SU-DHL-6 (cell line): ENCODE measurements around the gene NOL9.

ENCODE experiments used
- H2AFZ ChIP-seq: fragments of 200-600 bp; sonication (generic); 2 replicates; pipeline ENCODE4 v1.6.1; 2014; ENCODE audit warnings: low read depth, mild to moderate bottlenecking, moderate library complexity, mixed read lengths, antibody characterized with exemption, low read length; ENCODE audit not compliant: severe bottlenecking
- H3F3A ChIP-seq: fragments of 200-600 bp; shearing (Covaris generic); 2 replicates; pipeline ENCODE4 v1.6.0; 2016; ENCODE audit warnings: antibody characterized with exemption, mild to moderate bottlenecking; ENCODE audit not compliant: insufficient read depth
- H3K27ac ChIP-seq: fragments of 200-600 bp; sonication (generic); 2 replicates; pipeline ENCODE4 v1.5.1; 2016; ENCODE audit warnings: low read depth, mild to moderate bottlenecking, low read length, moderate library complexity, mixed read lengths
- H3K27me3 ChIP-seq: fragments of 200-600 bp; sonication (generic), shearing (Covaris generic); 2 replicates; pipeline ENCODE4 v1.6.0; 2014; ENCODE audit warnings: mild to moderate bottlenecking, low read length
- H3K36me3 ChIP-seq: fragments of 200-600 bp; sonication (generic); 2 replicates; pipeline ENCODE4 v1.6.1; 2014; ENCODE audit warnings: mild to moderate bottlenecking, low read length, mixed read lengths
- H3K4me2 ChIP-seq: fragments of 300-600, 200-600 bp; shearing (Covaris generic), sonication (generic); 2 replicates; pipeline ENCODE4 v1.6.0; 2014; ENCODE audit warnings: low read length, low read depth, mild to moderate bottlenecking; ENCODE audit not compliant: poor library complexity, severe bottlenecking
- H3K4me3 ChIP-seq: fragments of 200-600 bp; sonication (generic); 2 replicates; pipeline ENCODE4 v1.5.1; 2014; ENCODE audit warnings: antibody characterized with exemption, low read length, mild to moderate bottlenecking, mixed read lengths; ENCODE audit not compliant: insufficient read depth, poor library complexity, severe bottlenecking
- H3K79me2 ChIP-seq: fragments of 200-600 bp; sonication (generic); 2 replicates; pipeline ENCODE4 v1.6.1; 2014; ENCODE audit warnings: mild to moderate bottlenecking, low read length, moderate library complexity; ENCODE audit not compliant: insufficient read depth
- H3K9ac ChIP-seq: fragments of 200-600 bp; sonication (generic); 2 replicates; pipeline ENCODE4 v1.7.0; 2014; ENCODE audit warnings: mild to moderate bottlenecking, low read length
- H3K9me2 ChIP-seq: fragments of 200-600 bp; sonication (generic); replicated peaks from 2 replicates; pipeline ENCODE4 v1.6.1; 2014; ENCODE audit warnings: low read length; ENCODE audit not compliant: insufficient read depth
- H3K9me3 ChIP-seq: fragments of 200-600 bp; sonication (generic); 2 replicates; pipeline ENCODE4 v1.6.1; 2014; ENCODE audit warnings: low read length, mixed read lengths; ENCODE audit not compliant: insufficient read depth
- H4K20me1 ChIP-seq: fragments of 200-600 bp; sonication (generic); 2 replicates; pipeline ENCODE4 v1.6.1; 2014; ENCODE audit warnings: low read depth, mild to moderate bottlenecking, antibody characterized with exemption, low read length, moderate library complexity, mixed read lengths
- EZH2phosphoT487 ChIP-seq: fragments of 200-600 bp; sonication (generic), shearing (Covaris generic); conservative IDR thresholded peaks from 2 replicates; pipeline ENCODE4 v1.6.1; 2018; ENCODE audit warnings: mild to moderate bottlenecking, antibody characterized with exemption, low read length, moderate library complexity, mixed read lengths
- TF ChIP-seq, protein P1 (sequence below): fragments of 200-600 bp; sonication (generic); IDR thresholded peaks from one replicate; pipeline ENCODE4 v1.5.1; 2017; ENCODE audit warnings: antibody characterized with exemption, mild to moderate bottlenecking, low read length, moderate library complexity; ENCODE audit not compliant: insufficient read depth, poor library complexity, severe bottlenecking

NOL9 gene

DNA sequence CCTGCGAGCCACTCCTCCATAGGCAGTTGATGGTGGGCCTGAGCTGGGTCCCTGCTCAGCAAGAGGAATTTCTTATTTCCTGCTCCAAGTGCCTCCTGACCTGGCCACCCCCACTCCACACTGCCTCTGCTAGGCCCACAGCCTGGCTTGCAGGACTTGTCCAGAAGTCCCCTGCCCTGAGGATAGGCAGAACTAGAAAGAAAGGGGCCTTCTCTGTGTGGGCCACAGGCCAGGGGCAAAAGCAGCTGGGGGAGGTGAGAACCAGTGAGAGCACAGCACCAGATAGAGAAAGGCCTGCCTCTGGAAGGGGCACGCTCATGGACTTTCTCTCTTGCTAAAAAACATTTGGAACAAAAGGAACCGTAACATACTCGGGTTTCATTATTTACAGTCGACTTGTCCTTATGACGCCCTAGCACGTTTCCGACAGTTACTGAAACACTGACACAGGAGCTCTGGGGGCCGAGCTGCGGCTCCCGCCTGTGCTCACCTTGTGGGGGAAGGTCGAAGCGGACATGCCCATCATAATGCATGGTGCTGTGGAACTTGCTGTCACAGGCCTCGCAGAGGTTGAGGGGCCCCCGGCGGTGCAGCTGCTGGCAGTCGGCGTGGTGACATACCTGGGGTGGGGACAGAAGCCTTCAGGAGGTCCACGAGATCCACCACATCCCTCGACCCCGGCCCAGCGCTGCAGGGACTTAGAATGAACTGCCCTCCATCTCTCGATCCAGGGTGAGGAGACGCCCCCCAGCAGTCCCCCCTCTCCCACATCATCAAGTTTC is 77.1 kb downstream of the NOL9 start:
- no peak overlapping the region for H3K4me2 ChIP-seq
- H3K9ac ChIP-seq, result no peak overlapping the region

DNA sequence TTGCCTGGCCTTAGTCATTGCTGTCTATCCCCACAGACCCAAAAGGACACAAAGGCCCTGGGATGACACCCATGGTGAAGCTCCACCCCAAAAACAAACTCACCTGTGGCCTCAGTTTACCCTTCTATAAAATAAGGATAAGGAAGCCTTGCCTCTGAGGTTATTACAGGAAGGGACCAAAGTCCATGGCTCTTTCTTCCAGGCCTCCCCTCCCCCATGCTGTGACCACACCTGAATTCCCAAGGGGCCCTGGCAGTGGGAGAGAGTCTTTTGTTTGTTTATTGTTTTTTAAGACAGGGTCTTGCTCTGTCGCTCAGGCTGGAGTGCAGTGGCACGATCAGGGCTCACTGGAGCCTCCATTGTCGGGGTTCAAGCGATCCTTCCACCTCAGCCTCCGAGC is 77.8 kb downstream of the NOL9 start:
- Histone ChIP-seq H4K20me1 (no peaks in the 10 kb centered on the region), H3K4me3 (no peak overlapping the region), H2AFZ (no peak overlapping the region), H3K27me3 (no peaks in the 10 kb centered on the region), H3K9me2 (no peaks in the 10 kb centered on the region), H3K36me3 (no peaks in the 10 kb centered on the region), H3K9ac (no peak overlapping the region), H3K9me3 (no peaks in the 10 kb centered on the region), H3K79me2 (no peaks in the 10 kb centered on the region), H3K27ac (no peak overlapping the region), H3F3A (no peaks in the 10 kb centered on the region), H3K4me2 (no peak overlapping the region)
- TF ChIP-seq, protein P1, sequence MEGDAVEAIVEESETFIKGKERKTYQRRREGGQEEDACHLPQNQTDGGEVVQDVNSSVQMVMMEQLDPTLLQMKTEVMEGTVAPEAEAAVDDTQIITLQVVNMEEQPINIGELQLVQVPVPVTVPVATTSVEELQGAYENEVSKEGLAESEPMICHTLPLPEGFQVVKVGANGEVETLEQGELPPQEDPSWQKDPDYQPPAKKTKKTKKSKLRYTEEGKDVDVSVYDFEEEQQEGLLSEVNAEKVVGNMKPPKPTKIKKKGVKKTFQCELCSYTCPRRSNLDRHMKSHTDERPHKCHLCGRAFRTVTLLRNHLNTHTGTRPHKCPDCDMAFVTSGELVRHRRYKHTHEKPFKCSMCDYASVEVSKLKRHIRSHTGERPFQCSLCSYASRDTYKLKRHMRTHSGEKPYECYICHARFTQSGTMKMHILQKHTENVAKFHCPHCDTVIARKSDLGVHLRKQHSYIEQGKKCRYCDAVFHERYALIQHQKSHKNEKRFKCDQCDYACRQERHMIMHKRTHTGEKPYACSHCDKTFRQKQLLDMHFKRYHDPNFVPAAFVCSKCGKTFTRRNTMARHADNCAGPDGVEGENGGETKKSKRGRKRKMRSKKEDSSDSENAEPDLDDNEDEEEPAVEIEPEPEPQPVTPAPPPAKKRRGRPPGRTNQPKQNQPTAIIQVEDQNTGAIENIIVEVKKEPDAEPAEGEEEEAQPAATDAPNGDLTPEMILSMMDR, result no peak
- TF ChIP-seq EZH2phosphoT487, result no peak

More for the DNA sequence above, 77.1 kb downstream of the NOL9 start:
- Histone ChIP-seq H3K9me3 (no peaks in the 10 kb centered on the region), H3K4me3 (no peak overlapping the region), H3K36me3 (no peaks in the 10 kb centered on the region), H3K27me3 (no peaks in the 10 kb centered on the region), H3K9me2 (no peaks in the 10 kb centered on the region), H3F3A (no peaks in the 10 kb centered on the region), H2AFZ (no peak overlapping the region), H3K79me2 (no peaks in the 10 kb centered on the region), H4K20me1 (no peaks in the 10 kb centered on the region), H3K27ac (no peak overlapping the region)
- TF ChIP-seq EZH2phosphoT487, result no peak
- TF ChIP-seq, protein P1, result no peak

DNA sequence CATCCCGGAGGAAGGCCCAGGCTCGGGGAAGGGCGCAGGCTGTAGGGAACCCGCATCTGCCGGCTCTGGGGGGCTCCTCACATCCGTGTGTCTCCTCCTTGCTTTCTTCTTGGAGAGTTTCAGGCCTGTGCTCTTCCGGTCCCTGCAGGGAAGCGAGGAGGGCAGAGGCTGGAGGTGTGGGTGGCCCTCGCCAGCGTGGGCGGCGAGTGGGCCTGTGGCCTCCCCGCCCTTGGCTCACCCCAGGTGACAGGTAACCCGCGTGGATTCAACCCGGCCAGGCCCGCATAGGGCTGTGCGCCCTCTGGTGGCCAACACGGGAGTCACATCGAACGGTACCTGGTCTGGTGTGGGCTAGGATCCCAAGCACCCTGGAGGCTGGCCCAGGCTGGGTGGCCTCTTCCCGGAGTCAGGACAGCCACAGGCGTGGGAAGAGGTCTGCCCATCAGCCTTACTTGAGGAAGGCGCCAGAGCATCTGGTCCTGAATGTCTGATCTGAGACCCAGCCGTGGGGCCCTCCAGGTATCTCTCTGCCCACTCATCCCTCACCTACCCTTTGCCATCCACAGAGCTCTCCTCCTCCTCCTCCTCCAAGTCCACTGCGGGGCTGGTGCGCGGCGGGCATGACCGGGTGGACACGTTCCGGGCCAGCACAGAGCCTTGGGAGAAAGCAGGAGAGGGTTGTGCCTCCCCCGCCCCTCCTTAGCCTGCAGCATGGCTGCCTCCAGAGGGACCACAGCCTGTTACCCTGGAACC is 78.8 kb downstream of the NOL9 start:
- TF ChIP-seq EZH2phosphoT487, result no peak
- TF ChIP-seq, protein P1, result peak; percentile 98
- Histone ChIP-seq H3K9me2 (no peaks in the 10 kb centered on the region), H3K9ac (no peak overlapping the region), H3K27ac (no peak overlapping the region), H2AFZ (no peak overlapping the region), H4K20me1 (no peaks in the 10 kb centered on the region), H3K79me2 (no peaks in the 10 kb centered on the region), H3K9me3 (no peaks in the 10 kb centered on the region), H3K27me3 (no peaks in the 10 kb centered on the region), H3K4me3 (no peak overlapping the region), H3F3A (no peaks in the 10 kb centered on the region), H3K36me3 (no peaks in the 10 kb centered on the region), H3K4me2 (no peak overlapping the region)
